GM11168 (cell line): ENCODE results near the gene ABHD8.

Source experiments
- in situ Hi-C: fragments of 300-500 bp; cut with MboI; formaldehyde crosslinking; loops from one replicate; pipeline ENCODE4 v1.12.0; 2022; ENCODE audit warnings: low sequenced_read_pairs; ENCODE audit not compliant: unreplicated experiment

The ABHD8 gene

DNA sequence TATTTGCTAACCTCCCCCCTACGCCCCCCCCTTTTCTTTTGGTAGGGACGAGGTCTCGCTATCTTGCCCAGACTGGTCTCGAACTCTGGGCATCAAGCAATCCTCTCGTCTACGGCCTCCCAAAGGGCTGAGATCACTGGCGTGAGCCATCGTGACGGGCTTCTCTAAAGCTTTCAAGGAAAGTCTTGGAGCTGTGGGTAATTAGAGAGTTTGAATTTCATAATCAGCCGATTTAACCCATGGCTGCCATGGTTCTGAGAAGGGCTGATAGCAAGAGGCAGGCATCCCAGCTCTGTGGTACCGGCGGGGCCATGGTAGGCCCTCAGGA lies 679 bp upstream of the ABHD8 start:
- in situ Hi-C loops: no loop called here

GRCh38 chr19:17302391-17303166 lies 646 bp downstream of the ABHD8 start:
- in situ Hi-C loops: no loop called here

DNA sequence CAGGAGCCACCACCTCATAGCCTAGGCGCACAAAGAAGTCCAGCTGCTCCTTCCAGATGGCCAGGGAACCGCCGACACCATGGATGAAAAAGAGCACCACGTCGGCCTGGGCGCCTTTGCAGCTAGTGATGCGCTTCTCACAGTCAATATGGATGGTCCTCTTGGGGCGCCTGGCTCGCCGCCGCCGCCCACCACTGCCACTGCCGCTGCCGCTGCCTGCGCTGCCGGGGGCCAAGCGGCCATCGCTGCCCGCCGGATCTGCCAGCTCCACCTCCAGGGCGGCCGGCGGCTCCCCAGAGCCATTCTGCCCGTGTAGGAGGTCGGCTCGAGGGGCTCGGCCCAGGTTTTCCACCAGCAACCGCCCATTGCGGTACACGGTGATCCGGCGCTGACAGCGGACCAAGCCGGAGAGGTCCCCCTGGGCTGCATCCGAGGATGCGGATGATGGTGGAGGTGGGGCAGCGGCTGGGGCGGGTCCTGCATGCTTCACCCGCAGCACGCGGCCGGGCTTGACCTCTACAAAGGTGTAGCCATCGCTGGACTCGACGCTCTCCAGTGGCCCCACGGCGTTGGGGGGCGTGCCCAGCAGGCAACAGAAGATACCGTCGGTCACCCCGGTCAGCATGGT lies 2.1 kb downstream of the ABHD8 start:
- in situ Hi-C loops: no loop called here

DNA sequence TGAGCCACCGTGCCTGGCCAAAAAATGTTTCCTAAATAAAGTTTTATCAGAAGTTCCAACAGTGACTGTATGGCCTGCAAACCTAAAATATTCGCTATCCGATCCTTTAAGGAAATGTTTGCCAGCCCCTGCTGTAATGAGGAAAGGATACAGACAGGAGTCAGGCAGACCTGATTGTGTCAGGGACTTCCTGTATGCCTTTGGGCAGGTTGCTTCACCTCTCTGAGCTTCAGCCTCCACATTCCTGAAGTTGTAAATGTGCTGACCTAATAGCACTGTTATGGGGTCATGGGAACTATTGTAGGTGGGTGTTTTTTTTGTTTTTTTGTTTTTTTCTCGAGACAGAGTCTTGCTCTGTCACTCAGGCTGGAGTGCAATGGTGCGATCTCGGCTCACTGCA lies 6.2 kb downstream of the ABHD8 start:
- in situ Hi-C loops: loop anchor here (5.0 kb wide), 1 partner anchor 230 kb away; no protein-coding TSS in a partner anchor

GRCh38 chr19:17296273-17296672 lies 7.0 kb downstream of the ABHD8 start:
- in situ Hi-C loops: loop anchor here (5.0 kb wide), 1 partner anchor 229 kb away; no protein-coding TSS in a partner anchor

DNA sequence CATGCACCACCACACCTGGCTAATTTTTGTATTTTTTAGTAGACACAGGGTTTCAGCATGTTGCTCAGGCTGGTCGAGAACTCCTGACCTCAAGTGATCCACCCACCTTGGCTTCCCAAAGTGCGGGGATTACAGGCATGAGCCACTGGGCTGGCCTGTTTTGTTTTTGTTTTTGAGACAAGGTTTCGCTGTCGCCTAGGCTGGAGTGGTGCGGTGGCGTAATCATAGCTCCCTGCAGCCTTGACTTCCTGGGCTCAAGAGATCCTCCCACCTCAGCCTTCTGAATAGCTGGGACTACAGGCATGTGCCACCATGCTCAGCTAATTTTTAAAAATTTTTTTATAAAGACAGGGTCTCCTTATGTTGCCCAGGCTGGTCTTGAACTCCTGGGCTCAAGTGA lies 7.7 kb downstream of the ABHD8 start:
- in situ Hi-C loops: loop anchor here (5.0 kb wide), 1 partner anchor 228 kb away; no protein-coding TSS in a partner anchor

DNA sequence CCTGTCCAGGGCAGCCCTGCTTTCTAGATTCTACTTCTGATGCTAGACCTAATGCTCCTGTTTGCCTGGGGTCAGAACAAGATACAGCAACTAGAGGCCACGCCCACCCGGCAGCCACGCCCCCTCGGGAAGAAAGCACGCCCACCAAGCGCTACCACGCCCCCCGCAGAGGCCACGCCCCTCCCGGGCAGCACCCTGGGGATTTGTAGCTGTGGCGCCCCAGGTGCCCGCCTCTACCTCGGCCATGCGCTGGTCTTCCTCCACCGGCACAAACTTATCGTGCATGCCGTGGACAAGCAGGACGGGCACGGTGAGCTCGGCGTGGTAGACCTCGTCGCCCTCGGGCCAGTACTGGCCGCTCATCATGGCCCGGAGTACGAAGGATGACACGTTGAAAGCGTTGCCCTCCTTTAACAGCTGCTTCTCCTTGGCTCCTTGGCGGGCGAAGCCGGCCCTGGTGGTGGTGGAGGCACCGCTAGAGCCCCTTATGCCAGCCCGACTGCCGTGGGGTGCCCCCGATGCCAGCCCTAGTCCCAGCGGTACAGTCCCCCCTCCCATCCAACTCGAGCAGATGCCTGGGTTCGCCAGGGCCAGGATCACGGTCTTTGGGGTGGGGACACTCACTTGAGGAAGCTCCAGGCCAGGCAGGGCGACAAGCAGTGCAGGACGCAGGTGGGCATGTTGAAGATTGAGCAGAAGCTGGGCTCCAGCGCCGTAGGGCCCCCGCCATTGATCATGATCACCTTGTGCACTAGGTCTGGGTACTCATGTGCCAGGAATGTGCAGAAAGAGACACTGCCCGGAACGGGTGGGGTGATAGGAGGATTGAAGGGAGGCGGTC lies 9.0 kb downstream of the ABHD8 start:
- in situ Hi-C loops: no loop called here

- in situ Hi-C loops: no loop called here
Measured at GRCh38 chr19:17293605-17294004, 9.6 kb downstream of the ABHD8 start.

DNA sequence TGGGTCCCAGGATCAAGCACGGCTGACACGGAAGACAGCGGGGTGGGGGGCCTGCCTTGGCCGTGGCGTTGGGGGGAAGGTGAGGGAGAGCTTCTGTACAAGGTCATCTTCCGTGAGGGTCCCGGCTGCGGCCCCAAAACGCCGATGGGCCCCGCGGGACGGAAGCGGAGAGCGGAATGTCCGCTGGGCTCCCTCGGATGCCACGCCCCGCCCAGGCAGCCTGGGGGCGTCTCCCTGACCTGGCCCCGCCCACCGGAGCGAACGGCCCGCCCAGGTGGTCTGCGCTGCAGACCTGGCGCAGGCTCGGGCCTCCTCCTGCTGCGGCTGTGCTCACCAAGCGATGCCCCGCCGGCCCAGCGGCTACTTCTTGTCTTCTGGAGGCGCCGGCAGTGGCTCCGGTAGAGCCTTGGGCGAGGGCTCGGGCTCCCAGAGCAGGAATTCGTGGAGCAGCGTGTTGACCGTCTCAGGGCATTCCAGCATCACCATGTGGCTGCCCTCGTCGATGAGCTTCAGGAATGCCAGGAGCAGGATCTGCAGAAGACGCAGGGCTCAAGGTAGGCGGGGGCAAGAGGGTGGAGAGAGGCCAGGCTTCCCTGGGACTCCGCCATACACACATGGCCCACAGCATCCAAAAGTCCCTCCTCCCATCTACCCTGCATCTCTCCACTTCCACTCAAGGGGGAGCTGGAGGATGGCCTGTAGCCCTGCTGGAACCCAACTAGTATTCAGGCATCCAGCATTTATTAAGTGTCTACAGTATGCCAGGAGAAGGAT lies 10.7 kb downstream of the ABHD8 start:
- in situ Hi-C loops: no loop called here

DNA sequence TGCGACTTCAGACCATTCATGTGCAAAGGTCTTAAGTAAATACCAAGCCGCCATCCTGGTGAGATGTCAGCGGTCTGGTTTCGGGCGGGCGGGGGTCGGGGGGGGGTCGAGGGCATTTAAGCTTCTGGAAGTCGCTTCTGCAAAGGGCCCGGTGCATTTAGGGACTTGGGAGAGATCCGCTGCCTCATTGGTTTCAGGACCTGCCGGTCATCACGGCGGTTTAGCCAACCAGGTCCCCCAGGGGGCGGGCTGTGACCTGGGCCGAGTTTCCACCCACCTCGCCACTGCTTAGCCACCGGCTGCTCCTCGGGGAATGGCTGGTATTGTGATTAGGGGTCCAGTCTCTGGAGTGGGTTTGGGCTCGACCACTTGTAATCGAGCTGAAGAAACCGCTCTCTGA lies 13.7 kb downstream of the ABHD8 start:
- in situ Hi-C loops: no loop called here

DNA sequence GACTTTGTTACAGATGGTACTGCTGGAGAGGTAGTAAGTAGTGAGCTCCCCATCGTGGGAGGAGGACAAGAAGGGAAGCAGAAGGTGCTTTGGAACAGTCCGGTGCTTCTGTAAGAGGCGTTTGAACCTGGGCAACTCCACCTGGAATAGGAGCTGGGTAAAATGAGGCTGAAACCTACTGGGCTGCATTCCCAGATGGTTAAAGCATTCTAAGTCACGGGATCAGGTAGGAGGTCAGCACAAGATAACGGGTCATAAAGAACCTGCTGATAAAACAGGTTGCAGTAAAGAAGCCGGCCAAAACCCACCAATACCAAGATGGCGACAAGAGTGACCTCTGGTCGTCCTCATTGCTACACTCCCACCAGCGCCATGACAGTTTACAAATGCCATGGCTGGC lies 16.5 kb downstream of the ABHD8 start:
- in situ Hi-C loops: no loop called here

DNA sequence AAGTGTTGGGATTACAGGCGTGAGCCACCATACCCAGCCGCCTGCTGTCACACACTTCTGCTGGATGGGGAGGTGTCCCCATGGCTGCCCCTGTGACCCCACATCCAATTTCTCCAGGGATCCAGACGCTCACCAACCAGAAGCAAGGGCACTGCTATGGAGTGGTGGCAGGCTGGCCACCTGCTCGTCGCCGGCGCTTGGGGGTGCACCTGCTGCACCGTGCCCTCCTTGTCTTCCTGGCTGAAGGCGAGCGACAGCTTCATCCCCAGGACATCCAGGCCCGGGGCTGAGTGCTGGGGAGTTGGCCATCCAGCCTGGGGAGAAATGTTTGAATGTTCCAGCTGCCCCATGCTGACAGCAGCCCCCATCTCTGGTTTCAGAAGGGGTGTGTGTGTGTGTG lies 17.0 kb downstream of the ABHD8 start:
- in situ Hi-C loops: no loop called here

DNA sequence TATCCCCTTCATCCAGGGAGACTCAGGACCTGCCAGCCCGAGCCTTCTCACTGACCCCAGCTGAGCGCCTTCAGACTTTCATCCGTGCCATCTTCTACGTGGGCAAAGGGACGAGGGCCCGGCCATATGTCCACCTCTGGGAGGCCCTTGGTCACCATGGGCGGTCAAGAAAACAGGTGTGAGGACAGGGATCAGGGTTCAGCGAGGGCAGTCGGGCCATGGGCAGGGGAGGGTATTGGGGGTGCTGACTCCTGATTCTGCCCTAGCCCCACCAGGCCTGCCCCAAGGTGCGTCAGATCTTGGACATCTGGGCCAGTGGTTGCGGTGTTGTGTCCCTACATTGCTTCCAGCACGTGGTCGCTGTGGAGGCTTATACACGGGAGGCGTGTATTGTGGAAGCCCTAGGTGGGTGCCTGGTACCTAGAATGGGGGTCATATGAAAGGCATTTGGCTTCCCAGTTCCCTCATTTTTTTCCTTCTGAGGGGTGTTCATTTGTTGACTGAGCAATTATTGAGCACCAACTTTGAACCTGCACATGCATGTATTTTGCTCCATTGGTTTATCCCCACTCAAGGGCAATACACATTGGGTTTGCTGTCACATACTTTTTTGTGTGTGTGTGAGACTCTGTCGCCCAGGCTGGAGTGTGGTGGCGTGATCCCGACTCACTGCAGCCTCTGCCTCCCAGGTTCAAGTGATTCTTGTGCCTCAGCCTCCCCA lies 17.6 kb downstream of the ABHD8 start:
- in situ Hi-C loops: no loop called here

DNA sequence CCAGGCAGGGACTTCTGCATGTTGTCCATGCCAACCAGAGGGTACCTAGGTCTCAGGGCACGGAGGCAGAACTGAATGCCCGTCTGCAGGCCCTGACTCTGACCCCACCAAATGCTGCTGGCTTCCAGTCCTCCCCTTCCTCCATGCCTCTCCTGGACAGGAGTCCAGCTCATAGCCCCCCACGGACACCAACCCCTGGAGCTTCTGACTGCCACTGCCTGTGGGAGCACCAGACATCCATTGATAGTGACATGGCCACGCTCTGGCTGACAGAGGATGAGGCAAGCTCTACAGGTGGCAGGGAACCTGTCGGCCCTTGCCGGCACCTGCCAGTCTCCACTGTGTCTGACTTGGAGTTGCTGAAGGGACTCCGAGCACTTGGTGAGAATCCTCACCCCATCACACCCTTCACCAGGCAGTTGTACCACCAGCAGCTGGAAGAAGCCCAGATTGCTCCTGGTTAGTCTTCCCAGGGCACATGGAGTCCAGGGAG lies 19.7 kb downstream of the ABHD8 start:
- in situ Hi-C loops: no loop called here

DNA sequence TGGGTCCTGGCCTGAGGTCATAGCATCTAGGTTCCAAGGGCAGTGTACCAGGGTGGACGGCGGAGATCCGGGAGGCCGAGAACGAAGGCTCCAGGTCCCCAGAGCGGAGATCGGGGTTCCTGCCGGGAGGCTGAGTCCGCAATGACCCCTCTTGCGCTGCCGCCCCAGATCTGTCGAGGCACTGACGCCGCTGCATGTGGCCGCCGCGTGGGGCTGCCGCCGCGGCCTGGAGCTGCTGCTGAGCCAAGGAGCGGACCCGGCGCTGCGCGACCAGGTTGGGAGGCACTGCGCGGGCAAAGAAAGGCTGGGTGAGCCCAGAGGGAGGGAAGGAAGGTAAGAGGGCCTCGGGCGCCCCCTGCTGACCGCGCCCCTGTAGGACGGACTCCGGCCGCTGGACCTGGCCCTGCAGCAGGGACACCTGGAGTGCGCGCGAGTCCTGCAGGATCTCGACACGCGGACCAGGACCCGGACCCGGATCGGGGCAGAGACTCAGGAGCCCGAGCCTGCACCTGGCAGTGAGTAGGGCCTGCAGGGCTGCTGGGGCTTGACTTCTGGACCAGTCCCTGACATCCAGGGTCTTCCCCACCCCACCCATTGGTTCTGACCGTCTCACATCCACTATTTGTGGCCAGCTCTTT lies 20.6 kb downstream of the ABHD8 start:
- in situ Hi-C loops: no loop called here

DNA sequence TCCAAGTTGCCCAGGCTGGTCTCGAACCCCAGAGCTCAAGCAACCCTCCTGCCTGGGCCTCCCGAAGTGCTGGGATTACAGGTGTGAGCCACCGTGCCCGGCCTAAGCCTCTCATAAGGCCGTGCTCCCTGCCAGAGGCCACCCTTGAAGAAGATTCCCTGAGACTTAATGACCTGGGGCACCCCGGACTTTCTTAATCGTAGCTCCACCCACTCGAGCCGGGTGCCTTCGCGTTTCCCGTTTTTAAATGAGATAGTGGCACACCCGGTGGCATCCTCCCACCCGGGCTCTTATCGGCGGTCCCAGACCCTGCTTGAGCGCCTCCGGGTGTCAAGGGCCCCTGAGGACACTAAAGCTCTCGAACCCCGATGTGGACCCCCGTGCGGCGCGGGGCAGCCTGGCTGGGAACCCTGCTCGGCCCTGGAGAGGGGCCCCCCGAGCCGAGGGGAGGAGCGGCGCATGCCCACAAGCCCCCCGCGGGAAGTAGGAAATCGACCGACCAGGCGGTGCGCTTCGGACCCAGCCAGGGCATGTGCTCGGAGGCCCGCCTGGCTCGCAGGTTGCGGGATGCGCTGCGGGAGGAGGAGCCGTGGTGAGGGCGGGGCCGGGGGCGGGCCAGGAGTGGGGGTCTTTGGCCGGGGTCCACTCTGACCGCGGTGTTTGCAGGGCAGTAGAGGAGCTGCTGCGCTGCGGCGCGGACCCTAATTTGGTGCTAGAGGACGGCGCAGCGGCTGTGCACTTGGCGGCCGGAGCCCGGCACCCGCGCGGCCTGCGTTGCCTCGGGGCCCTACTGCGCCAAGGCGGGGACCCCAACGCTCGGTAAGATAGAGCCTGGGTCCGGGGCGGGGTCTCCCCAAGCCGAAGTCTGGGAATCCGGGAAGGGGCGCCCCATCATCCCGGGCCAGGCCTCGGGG lies 21.6 kb downstream of the ABHD8 start, which contains the start of gene ANKLE1:
Gene ANKLE1 (plus strand): TSS at position 511 of the 914 bp plus-strand sequence. CDS start 20 bp downstream, at position 531.
- in situ Hi-C loops: no loop called here

DNA sequence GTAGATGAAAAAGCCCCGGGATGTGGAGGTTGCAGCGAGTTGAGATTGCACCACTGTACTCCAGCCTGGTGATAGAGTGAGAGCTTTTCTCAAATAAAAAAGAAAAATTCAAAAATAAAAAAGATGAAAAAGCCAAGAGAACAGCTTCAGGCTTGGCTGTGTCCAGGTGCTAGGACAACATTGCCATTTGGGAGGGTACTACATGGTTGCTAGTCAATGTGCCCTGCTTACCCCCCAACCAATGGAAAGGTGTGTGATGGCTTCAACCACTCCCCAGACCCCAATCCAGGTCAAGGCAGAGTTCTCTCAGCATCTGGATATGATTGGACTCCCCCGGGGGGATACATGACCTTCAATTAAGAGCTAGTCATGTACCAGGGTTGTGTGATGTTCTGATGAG lies 23.8 kb downstream of the ABHD8 start:
- in situ Hi-C loops: no loop called here
